Activated T-cell treated with anti-CD3 and anti-CD28 coated beads for 4 hours (primary cell): Measurements from ENCODE around the gene OXLD1.

Source experiments
- DNase-seq: peaks from one replicate; pipeline ENCODE4 v3.0.0-alpha.2; 2020

Gene OXLD1

GRCh38 chr17:81666342-81667191 lies at the start of gene OXLD1, which contains the start of gene CCDC137:
OXLD1 (minus strand) TSS chr17:81666605; CDS start chr17:81666577, 28 bp downstream.
CCDC137 (plus strand) TSS chr17:81666737; CDS start chr17:81666767, 30 bp downstream.
- DNase-seq, result peak; percentile 84

DNA sequence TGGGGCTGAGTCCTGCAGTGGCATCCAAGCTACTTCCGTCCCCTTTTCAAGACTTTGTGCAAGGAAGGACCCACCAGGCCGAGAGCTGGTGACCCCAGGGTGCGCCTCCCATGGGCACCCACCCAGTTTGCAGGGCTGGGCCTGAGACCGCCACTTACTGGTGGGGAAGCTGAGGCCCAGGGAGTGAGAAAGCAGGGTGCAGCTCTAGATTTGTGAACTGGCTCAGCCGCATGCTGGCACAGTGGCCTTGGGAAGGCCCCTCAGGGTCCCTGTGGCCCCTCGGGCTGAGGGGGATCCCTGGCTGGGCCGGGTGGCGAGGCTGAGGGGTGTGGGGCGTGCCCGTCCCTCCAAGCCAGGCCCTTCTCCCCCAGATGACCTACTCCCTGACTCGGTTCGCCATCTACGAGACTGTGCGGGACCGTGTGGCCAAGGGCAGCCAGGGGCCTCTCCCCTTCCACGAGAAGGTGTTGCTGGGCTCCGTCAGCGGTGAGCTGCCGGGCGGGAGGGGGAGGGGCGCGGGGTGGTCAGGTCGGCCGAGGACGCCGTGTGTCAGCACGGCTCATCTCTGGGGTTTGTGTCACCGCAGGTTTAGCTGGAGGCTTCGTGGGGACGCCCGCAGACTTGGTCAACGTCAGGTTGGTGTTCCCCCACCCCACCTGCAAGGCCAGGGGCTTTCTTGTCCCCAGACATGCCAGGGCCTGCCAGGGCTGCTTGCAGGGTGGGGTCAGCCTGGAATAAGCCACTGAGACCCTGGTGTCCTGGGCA lies 48.9 kb upstream of the OXLD1 start:
- DNase-seq, result no peak

GRCh38 chr17:81714412-81715106 lies 48.2 kb upstream of the OXLD1 start:
- no peak for DNase-seq

DNA sequence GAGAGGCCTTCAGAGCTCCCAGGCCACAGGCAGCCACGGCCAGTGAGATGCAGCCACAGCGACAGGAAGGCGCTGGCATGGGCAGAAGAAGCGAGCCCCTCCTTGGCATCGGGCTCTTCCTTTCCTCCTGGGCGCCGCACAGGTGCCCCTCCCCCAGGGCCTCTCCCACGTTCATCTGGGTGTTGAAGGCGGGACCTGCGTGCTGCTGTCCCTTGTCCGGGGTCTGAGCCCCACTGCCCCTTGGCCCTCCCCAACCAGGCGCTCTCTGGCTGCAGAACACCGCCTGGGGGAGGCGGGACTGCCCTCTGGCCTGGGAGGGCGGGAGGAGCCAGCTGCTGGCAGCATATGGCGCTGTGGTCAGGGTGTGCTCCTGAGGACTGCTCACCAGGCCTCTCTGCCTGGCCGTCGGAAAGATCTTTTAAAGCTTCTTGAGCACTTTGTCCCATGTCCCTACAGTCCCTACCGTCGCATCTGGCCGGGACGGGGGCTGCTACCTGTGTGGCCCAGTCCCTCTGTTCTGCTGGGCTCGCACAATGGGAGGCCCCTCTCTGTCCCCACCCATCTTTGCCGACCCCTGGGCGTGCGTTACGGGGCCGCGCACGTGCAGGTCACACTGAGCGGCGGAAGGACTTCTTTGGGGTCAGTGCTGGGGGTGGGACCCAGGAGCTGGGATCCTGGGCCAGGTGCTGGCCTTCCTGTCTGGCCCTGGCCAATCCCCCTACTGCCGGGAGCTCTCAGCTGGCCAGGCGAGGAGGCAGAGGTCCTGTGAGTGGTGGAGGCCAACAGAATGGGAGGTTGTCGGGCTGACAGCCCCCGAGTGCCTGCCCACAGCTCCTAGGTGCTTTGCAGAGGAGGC lies 47.4 kb upstream of the OXLD1 start:
- DNase-seq, result no peak

DNA sequence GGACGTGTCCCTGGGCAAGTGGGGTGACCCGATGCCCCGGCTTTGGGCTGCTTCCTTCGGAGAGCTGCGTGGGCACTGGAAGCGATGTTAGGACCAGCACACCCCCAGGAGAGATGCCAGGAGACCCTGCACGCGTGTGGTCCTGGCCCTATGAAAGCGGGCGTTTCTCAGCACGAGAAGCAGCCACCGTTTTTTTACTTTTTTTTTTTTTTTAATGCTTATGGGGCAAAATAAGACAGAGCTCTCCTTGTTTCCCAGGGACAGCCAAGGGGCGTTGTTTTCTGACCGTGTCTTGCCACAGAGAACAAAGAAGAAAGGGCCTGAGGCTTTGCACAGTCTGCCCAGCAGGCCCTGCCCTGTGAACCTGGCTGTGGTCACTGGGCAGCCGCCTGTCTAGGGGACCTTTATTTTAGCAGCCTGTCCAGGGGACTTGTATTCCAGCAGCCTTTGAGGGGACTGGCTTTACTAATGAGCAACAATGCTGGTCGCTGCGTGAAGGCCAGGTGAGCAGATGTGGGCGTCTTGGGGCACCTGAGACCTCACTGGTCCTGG lies 46.7 kb upstream of the OXLD1 start:
- no peak for DNase-seq

- no peak for DNase-seq
Measured at GRCh38 chr17:81712468-81713003, 46.1 kb upstream of the OXLD1 start.

- DNase-seq, result peak; percentile 65
Measured at GRCh38 chr17:81711814-81712467, 45.5 kb upstream of the OXLD1 start, which contains the start of gene SLC25A10. SLC25A10 (plus strand) TSS chr17:81712284; CDS start chr17:81712427, 143 bp downstream.

- no peak for DNase-seq
Measured at GRCh38 chr17:81710514-81711308, 44.3 kb upstream of the OXLD1 start.

DNA sequence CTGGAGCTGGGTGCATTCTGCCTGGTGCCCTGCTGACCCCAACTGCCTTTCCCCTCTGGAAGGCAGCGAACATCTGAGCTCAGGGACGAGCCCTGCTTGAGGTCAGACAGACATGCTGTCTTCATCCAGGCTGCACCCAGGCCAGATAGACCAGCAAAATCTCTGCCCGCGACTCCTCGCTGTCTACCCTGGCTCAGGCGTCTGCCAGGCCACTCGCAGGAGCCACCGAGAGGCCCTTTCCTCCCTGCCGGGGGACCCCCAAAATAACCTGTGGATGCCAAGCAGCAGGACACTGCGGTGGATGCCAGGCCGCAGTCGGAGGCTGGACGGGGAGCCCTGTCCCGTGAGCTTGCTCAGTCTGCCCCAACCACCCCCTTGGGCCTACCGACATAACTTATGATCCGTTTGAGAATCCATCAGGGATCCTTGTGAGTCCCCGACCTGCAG lies 42.4 kb upstream of the OXLD1 start:
- no peak for DNase-seq

DNA sequence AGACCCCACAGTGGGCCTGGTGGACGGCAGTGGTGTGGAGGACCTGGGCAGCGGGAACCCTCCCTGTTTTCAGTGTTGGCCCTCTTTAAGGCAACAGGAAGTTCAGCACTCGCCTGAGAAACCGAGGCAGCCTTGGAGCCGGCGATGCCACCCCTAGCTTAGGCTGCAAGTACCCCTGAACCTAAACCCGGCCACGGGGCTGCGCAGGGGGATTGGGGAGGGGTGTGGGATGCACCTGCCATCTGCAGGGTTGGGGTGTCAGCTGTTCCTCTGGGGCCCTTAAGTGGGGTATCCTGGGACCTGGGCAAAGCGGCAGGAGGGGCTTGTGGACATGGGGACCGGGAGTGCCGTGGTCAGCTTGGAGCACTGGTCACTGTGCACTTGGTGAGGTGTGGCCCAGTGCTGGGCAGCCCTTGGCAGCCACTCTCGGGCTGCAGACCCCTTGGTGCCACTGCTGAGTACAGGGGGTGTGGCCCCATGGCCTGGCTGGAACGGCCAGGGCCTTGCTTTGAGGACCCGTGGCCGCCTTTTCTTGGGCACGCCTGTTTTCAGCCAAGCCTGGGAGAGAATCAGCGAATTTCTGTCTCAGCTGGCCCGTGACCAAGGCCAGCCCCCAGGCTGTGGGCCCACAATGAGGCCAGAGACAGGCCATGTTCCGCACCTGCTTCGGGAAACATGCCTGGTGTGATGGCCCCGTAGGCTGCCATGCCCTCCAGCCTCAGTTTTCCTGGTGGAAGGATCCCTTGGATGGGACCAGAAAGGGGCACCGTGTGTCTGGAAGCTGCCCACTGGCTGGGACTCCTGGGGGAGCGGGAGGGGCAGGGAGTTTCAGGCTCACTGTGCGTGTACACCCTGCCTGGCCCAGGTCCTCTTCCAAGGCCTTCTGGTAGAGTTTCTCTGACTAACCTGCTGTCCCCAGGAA lies 41.6 kb upstream of the OXLD1 start:
- no peak for DNase-seq

DNA sequence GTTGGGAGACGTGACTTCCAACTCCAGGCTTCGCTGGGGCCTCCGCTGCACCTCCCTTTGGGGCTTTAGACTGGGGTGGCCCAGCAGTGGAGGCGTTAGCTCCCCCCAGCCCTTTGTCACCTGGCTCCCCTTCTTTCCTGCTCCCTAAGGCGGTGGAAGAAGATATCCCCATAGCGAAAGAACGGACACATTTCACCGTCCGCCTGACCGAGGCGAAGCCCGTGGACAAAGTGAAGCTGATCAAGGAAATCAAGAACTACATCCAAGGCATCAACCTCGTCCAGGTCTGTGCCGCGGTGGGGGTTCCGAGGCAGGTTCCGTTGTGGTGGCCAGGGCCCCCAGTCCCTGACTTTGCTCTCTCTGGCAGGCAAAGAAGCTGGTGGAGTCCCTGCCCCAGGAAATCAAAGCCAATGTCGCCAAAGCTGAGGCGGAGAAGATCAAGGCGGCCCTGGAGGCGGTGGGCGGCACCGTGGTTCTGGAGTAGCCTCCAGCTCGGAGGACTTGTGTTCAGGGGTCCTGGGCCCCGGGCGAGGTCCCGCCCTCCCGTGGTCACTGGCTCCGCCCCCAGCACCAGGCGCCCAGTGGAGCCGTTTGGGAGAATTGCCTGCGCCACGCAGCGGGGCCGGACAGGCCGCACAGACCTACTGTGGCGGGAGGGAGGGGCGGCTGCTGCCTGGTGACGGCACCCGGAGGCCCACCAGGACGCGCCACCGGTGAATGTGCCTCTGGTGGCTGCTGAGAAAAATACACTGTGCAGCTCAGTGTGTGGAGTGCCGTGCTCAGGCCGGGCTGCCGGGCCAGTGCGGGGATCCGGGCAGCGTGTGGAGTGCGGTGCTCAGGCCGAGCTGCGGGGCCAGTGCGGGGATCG lies 40.6 kb upstream of the OXLD1 start:
- no peak for DNase-seq

DNA sequence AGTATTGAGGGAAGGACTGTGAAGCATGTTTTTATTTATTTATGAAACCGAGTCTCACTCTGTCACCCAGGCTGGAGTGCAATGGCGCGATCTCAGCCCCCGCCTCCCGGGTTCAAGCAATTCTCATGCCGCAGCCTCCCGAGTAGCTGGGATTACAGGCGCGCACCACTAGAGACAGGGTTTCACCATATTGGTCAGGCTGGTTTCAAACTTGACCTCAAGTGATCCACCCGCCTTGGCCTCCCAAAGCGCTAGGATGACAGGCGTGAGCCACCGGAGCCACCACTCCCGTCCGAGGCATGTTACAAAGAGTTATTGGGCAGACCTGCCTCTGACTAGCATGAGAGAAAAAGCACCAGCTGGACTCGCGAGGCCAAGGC lies 39.8 kb upstream of the OXLD1 start:
- DNase-seq, result no peak

- no peak for DNase-seq
Measured at GRCh38 chr17:81705518-81706231, 39.3 kb upstream of the OXLD1 start.

DNA sequence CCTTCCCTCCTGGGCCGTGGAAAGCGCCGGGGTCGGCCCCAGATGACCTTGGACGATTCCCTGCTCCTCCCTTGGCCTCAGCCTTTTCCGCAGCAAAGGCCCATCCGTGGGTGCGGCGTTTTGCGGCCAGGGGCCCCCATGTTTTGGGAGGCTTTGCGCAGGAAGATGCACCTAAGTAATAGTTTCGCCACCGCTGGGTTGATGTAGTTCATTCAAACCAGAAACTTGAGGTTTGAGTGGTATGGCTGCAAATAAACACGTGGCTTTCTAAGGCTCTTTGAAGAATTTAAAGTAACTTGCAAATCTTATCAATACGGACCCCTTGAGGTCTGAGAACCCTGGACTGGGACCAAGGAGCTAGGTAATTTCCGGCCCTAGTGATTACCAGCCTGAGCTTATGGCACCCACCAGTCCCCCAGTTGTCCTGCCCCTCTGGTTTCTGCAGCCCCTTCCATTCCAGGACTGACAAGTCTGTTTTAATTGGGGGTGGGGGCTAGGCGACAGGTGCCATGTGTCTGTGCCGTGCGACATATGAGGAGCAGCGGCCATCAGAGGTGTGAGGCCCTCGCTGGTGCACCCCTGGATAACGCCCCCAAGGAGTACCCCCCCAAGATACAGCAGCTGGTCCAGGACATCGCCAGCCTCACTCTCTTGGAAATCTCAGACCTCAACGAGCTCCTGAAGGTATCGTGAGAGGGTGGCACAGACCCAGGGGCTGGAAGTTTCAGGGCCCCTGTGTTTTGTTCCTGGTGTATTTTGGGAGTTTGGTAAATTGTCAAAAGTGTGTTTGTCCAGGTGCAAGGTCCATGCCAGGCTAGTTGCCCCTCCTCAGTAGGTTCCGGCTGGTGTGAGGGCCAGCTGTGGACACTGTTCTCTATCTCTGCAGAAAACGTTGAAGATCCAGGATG lies 37.6 kb upstream of the OXLD1 start:
- DNase-seq, result no peak

- peak; percentile 81 for DNase-seq
Measured at GRCh38 chr17:81702934-81703746, 36.7 kb upstream of the OXLD1 start, which contains the start of gene MRPL12. MRPL12 (plus strand) TSS chr17:81703367; CDS start chr17:81703502, 135 bp downstream.
